Measurements from ENCODE around the gene DDX51.

The DDX51 gene

DNA sequence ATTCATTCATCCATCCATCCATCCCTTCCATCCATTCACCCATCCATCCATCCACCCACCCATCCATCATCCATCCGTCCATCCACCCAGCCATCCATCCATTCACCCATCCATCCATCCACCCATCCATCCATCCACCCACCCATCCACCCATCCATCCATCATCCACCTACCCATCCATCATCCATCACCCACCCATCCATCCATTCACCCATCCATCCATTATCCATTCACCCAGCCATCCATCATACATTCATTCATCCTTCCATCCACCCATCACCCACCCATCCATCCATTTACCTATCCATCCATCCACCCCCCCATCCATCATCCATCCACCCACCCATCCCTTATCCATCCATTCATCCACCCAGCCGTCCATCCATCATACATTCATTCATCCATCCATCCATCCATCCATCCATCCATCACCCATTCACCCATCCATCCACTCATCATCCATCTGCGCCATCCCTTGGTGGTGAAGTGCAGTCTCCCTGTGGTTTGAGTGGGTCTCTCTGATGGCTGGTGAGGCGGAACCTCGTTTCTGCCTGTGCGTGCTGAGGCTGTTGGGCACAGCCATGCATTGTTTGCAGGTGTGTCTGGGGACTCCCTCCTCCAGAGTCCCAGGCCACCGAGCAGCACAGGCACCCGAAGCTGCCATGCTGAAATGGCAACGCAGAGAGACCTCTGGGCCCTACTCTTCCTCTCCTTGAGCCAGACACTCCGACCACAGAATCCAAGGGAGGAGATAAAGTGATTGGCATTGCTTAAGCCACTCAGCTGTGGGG lies 22.9 kb upstream of the DDX51 start:
- no peak for DNase-seq

DNA sequence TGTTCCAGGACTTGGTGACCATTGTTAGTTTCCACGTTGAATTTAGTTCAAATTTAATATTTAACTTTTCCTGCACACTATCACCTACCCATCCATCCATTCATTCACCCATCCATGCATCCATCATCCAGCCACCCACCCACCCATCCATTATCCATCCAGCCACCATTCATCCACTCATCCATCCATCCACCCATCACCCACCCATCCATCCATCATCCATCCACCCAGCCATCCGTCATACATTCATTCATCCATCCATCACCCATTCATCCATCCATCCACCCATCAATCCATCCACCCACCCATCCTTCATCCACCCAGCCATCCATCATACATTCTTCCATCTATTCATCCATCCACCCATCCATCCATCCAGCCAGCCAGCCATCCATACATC lies 22.0 kb upstream of the DDX51 start:
- DNase-seq, result no peak

DNA sequence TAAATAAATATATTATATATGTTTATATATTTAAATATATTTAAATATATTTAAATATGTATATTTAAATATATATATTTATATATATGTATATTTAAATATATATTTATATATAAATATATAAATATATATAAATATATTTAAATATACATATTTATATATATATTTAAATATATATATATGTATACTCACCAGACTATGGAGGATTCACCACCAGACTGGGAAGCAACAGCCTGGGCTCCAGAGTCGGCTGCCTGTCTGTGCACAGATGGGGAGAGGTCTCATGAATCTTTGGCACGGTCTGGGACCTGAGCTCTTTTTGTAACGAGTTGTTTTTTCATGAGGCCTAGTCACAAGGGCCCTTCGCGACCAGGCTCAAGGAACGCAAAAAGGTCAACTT lies 21.5 kb upstream of the DDX51 start:
- DNase-seq, result no peak

DNA sequence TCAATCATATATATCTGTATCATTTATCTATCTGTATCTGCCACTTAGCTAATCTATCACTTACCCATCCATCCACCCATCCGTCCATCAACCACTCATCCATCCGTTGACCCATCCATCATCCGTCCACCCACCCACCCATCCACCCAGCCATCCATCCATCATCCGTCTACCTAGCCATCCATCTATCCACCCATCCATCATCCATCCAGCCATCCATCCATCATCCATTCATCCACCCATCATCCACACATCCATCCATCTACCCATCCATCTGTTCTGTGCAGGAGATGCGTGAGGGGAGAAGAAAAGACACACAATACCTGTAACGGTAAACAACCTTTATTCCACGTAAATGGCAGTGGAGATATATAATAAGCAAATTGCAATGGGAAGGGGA lies 20.3 kb upstream of the DDX51 start:
- no peak for DNase-seq

DNA sequence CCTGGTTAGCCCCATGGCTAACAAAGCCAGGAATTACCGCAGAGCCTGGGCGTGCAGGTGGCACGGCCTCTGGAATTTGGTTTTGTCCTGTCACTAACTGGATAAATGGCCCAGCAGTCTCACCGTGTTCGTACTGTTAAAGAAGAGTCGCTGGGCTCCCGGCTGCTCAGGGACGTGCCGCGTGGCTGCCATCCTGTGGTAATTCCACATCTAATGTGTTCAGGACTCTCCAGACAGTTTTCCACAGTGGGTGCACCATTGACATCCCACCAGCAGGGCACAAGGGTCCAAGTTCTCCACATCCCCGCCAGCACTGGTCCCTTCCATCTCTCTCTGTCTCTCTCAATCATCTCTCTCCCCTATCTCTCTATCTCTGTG lies 19.8 kb upstream of the DDX51 start:
- DNase-seq, result no peak

DNA sequence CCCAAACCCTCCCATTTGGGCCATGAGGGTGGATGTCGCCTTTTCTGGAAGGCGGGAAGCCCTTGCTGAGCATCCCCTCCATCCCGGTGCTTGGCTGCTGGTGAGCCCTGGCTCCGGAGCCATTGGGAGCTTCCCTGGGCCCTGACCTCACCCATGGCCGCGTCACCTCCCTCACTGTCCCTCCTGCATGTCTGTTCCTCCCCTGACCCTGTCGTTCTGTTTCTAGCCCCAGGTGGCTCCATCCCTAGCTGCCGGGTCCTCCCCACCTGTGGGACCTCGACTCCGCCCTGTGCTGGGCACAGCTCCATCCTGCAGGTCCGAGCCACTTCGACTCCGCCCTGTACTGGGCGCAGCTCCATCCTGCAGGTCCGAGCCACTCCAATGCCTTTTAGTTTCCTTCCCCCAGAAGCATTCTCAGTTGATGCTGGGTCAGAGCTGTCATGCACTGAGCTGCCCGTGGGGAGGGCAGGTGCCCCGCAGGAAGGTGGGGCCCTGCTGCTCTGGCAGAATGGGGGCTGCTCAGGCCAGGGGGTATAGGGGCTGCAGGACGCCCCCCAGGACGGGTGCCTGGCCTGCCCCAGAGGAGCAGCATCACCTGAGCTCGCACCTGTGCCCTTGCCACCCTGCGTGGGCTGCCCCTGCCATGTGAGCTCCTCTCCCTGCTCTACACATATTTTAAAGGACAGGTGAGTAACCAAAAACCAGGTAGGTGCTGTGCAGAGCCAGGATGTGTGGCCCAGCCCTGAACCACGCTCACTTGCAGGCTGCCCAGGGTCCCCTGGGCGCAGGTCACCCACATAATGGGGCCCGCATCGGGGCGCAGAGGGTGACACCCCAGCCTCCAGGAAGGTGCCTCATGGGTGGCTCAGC lies 19.2 kb upstream of the DDX51 start:
- no peak for DNase-seq

DNA sequence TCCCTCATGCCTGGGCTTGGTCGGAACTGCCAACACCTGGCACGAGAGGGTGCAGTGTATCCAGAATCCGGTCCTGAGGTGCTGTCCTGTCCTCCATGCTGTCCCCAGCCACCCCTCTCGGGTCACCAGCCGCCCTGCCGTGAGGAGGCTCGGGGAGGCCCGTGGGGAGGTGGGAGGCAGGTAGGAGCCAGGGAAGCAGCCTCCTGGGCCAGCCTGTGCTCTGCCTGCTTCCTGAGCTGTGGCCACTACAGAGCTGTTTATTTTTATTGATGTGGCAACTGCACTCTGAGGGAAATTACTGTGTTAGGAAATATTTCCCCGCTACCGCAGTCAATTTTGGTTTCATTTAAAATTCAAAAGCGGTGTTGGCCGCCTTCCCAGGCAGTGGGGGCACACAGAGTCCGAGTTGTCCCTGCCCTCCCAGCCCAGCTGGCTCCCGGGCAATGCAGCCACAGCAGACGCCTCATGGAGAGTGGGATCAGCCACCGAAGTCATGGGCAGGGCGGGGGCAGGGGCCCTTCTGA lies 18.5 kb upstream of the DDX51 start:
- DNase-seq, result no peak

DNA sequence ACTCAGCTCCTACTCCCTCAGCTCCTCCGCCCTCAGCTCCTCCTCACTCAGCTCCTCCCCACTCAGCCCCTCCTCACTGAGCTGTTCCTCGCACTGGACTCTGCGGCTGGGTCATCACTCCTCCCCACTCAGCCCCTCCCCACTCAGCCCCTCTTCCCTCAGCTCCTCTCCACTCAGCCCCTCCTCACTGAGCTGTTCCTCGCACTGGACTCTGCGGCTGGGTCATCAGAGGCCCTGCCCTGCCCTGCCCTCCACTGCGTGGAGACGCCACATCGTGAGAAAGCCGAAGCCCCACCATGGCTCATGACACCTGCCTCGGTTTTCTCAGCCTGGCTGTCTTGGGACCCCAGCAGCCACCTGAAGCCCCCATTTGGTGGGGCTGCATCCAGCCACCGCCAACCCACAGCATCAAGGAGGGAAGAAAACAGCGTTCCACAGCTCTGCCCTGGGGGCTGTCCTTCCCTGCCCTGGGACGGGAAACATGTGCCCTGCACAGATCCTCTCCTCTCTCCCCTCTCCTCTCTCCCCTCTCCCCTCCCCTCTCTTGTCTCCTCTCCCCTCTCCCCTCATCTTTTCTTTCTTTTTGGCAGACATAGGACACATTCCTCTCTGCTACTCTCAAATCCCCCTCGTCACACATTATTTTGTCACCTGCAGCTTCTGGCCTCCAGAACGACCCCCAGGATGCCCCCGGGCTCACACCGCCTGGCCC lies 17.8 kb upstream of the DDX51 start:
- DNase-seq, result no peak

DNA sequence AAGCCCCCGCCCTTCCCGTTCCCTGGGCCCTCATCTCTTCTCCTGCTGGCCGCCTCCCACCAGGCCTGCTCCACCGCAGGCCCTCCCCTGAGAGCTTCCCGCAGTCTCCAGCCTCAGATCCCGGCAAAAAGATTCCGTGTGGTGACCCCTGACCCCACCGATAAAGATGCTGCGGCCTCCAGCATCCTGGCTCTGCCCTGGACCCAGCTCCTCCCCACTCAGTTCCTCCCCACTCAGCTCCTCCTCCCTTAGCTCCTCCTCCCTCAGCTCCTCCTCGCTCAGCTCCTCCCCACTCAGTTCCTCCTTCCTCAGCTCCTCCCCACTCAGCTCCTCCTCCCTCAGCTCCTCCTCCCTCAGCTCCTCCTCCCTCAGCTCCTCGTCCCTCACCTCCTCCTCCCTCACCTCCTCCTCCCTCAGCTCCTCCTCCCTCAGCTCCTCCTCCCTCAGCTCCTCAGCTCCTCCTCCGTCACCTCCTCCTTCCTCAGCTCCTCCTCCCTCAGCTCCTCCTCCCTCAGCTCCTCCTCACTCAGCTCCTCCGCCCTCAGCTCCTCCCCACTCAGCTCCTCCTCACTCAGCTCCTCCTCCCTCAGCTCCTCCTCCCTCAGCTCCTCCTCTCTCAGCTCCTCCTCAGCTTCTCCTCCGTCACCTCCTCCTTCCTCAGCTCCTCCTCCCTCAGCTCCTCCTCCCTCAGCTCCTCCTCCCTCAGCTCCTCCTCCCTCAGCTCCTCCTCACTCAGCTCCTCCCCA lies 17.1 kb upstream of the DDX51 start:
- DNase-seq, result no peak

DNA sequence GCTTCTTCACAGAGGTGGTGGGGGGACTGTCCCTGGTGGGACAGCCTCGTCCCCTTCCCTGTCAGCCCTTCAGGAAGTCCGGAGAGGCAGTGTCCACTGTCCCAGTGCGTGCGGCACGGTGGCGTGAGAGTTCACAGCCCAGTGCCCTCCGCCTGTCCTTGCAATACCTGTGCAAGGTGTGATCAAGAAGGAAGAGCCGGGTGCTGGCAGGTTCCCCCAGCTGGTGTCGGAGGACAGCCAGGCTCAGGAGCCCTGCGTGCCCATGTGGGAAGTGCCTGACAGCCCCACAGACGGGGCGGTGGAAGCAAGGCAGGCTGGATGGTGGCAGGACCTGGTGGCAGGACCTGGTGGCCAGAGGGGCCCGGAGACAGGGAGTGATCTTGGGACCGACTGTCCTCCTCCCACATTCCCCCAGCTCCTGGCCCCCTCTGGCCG lies 16.5 kb upstream of the DDX51 start:
- DNase-seq, result no peak

DNA sequence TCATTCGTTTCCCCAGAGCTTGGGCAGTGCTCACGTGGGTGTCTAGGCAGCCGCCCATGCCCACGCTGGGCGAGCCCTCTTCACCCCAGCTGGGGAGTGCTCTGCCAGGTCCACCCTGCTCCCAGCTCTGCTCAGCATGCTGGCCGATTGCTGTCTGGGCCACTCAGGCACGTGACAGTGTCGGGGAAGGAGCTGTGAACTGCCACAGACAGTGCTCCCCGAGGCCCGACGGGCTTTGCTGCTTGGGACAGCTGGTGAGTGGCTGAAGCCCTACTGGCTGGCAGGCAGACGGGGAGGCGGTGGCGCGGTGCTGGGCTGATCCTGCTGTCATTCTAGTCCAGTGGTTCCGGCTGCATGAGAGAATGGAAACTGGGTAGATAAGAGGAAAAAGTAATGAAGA lies 15.9 kb upstream of the DDX51 start:
- no peak for DNase-seq

DNA sequence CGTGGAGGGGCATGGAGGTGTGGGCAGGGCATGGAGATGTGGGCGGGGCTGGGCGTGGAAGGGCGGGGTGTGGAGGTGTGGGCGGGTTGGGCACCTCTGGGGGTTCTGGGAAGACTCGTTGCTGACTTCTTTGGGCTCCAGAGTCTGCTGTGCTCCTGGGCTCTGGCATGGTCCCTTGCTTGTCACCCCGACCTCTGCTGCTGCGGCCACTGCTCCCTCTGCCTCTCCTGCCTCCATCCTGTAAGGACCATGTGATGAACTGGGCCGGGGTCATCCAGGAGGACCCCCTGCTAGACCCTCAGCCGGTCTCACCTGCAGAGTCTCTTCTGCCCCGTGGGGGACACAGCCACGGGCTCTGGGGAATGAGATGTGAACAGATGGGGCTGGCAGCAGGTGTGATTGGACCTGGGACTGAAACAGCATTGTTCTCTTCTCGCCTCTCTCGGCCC lies 15.5 kb upstream of the DDX51 start:
- no peak for DNase-seq

DNA sequence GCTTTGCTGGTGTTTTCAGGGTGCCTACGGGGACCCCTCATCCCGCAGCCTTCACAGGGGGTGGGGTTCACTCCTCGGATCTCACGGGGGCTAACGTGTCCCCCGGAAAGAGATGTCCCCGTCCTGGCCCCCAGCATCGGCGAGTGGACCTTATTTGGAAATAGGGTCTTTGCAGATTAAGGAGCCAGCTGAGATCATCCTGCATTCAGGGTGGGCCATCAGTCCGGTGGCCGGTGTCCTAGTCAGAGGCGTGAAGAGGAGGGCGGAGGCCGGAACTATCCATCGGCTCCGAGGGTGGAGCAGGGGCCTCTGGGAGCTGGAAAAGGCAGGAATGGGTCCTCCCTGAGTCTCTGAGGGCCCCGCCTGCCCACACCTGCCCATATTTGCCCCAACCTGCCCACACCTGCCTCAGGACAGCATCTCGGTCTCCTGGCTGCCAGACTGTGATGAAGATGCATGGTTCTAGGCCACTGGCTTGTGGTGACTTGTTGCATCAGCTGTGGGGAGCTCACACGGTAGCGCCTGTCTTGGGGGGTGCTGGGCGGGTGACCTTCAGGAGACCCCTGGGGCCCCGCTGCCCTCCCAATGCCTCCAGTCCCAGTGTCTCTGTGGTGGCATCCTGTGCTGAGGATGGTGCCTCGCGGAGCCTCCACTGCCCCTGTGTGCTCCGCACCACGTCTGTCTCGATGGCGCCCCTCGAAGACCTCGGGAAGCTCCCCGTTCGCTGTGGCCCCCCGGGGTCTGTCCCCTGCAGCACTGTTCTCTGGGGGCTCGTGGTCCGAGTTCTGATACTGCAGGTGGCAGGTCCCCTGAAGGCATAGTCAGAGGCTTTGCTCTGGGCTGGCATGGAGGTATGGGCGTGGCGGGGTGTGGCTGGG lies 14.8 kb upstream of the DDX51 start:
- no peak for DNase-seq

DNA sequence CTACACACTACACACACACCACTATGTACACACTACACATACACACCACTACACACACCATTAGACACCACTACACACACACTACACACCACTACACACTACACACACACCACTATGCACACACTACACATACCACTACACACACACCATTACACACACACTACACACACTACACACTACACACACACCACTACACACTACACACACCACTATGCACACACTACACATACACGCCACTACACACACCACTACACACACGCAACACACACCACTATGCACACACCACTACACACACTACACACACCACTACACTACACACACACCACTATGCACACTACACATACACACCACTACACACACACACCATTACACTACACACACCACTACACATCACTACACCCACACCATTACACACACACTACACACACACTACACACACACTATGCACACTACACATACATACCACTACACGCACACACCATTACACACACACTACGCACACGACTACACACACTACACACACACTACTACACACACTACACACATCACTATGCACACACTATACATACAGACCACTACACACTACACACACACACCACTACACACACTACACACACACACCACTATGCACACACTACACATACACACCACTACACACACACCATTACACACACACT lies 13.8 kb upstream of the DDX51 start:
- no peak for DNase-seq

DNA sequence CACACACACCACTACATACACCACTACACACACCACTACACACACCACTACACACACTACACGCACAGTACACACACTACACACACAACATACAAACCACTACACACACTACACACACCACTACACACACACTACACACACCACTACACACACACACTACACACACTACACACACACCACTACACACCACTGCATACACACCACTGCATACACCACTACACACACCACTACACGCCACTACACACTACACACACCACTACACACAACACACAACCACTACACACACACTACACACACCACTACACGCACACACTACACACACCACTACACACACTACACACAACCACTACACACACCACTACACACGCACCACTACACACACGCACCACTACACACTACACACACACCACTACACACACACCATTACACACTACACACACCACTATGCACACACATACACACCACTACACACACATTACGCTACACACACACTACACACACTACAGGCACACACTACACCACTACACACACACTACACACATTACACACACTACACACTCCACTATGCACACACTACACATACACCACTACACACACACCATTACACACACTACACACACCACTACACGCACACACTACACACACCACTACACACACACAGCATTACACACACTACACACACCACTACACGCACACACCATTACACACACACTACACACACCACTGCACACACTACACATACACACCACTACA lies 12.6 kb upstream of the DDX51 start:
- DNase-seq, result no peak

DNA sequence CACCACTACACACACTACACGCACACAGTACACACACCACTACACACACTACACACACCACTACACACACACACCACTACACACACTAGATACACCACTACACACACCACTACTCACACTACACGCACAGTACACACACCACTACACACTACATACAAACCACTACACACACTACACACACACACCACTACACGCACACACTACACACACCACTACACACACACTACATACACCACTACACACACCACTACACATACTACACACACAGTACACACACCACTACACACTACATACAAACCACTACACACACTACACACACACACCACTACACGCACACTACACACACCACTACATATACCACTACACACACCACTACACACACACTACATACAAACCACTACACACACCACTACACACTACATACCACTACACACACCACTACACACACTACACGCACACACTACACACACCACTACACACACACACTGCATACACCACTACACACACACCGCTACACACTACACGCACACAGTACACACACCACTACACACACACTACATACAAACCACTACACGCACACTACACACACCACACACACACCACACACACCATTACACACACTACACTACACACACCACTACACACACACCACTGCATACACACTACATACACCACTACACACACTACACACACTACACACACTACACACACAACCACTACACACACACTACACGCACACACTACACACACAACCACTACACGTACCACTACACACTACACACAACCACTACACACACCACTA lies 11.9 kb upstream of the DDX51 start:
- DNase-seq, result no peak

DNA sequence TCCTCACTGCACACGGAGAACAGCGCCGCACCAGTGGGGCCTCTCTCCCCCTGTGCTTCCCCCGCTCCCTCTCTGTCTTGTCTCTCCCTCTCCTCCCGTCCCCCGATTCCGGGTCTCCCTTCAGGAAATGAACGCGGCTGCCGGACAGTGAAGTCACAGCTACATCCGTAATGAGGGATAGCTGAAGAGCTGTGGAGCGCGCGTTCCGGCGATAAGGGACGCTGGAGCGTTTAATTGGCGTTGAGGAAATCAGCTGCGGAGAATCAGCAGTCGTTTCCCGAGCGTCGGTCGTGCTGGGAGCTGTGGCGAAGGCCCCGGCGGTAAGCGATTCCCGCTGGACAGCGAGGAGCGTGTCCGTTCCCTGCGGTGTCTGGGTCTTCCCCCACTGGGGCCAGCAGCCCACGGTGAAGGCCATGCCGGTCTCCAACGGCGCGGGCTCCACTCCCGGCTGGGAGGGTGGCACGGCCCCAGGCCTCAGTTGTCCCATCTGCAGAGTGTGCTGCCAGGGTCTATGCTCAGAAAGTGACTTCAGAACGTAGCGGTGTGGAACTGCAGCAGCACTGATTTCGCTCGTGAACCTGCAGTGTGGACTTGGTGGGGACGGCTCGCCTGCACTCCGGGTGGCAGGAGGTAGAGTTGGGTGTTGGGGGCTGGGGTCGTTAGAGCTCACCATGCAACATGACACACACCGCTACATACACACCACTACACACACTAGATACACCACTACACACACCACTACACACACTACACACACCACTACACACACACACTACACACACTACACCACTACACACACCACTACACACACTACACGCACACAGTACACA lies 11.0 kb upstream of the DDX51 start:
- DNase-seq, result no peak

DNA sequence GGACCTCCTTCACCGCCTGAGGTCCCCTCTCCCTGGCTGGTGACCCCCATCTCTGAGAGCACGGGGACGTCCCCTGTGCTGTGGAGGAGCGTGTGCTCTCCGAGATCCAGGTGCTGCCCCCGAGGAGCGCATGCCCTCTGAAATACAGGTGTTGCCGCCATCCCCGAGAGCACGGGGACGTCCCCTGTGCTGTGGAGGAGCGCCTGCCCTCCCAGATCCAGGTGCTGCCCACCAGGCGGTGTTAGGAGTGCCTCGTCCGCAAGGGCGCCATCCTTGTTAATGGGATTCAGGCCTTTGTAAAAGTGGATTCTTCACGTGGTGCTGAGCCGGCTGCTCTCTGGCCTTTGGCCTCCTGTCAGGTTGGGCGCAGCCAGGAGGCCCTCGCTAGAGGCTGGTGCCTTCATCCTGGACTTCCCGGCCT lies 10.2 kb upstream of the DDX51 start:
- no peak for DNase-seq
